Superior temporal gyrus (tissue), 1 donor: Measurements from ENCODE around the gene C20orf96.
"Not testable (repeated sequence)": the region's sequence is repeated elsewhere in the genome, so short reads cannot be mapped to it uniquely, and the experiment has no call there.

Experiments
- DNase-seq: peaks from one replicate; pipeline ENCODE4 v3.0.0-alpha.2; 2016; ENCODE audit errors: extremely low spot score

Gene C20orf96

DNA sequence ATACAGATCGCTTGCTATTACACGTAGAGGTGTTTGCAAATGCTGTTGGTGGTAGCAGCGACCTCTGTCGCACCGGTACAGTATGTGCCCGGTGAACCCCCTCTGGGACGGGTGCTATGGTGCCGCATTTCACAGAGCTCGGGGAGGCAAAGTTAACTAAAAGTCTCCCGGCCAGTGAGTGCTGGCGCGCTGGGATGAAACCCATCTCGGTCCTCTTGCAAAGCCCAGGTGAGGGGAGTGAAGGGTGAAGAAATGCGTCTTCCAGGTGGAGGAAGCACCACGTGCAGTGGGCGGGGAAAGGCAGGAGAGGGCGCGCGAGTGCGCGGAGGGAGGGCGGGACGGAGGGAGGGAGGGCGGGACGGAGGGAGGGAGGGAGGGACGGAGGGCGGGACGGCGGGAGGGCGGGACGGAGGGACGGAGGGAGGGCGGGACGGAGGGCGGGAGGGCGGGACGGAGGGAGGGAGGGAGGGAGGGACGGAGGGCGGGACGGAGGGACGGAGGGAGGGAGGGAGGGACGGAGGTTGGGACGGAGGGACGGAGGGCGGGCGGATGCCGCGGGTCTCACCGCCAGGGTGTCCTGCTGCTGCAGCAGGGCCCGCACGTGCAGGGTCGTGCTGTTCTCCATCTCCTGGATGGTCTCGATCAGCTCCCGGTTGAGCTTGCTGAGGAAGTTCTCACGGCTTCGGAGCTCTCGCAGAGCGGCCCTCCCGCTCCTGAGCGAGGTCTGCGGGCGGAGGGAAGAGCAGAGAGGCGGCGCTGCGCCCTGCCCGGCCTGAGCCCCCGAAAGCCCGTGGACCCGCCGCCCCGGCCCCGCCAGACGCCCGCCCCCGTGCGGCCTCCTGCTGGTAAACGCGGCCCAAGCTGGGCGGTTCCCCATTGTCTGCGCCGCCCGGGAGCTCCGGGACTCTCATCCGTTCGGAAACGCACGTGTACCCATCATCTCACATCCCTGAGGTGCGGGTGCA, 11.7 kb downstream of the C20orf96 start:
- DNase-seq, result no peak

DNA sequence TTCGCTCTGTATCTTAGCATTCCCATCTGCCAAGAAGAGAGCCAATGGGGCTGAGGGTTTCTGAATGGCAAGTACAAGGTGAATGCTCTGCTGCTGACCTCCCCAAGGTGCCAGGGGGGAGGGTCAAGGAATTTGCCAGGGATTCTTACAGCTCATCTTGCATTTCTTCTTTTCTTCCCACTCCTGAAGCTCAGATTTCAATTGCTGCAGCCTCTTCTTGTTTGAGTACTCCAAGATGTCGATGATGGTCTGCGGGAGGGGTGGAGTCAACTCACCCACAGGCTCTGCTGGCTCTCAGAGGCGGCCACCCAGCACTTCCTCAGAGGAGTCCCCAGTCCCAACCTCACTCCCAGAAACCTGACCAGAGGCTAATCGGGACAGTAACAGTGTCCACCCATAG, 12.4 kb downstream of the C20orf96 start:
- DNase-seq, result no peak

DNA sequence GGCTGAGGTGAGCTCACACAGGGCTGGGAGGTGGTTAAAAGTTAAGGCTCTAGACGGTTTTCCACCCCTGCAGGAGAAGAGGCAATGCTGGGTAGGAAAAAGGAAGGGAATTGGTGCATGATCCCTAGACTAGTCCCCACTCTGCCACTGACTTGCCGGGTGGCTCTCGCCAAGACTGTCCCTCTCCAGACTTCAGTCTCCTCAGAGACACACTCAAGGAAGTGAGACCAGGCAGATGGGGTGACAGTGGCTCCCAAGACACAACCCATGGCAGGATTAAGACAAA, 13.1 kb downstream of the C20orf96 start:
- DNase-seq, result no peak

DNA sequence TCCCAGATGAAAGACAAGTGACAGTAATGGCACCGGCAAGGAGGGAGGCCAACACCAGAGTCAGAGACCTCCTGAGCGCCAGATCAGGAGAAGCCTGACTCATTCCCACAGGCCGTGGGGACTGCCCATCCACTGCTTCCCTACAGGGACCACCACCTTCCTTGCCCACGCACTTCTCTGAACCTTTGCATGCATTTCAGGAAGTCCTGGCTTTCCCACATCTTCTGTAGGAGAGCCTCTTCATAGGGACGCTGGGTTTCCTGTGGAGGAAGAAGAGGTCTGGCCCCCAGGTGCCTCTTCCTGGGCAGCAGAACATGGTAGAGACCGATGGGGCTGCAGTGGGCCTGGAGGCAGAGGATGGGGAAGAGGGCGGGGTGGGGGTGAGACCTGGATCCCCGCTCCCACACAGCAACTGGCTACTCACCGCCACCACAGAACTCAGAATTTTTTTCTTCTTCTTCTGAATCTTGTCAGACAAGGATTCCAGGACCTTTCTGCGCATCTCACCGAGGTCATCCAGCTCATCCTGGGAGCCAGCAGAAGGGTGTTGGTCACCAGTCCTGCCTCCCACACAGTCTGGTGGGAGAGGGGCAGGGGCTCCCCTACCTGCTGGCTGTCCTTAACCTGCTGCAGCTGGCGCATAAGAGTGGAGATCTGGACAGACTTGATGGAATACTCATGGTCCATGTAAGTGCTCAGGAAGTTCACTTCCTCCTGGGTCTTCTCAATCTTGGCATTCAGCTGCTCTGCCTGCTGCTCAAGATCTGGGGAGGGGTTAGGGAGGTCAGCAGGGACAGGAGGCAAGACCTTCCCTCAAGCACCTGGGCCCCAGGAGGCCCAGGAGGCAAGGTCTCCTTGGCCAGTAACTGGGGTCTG, 13.7 kb downstream of the C20orf96 start:
- no peak for DNase-seq

DNA sequence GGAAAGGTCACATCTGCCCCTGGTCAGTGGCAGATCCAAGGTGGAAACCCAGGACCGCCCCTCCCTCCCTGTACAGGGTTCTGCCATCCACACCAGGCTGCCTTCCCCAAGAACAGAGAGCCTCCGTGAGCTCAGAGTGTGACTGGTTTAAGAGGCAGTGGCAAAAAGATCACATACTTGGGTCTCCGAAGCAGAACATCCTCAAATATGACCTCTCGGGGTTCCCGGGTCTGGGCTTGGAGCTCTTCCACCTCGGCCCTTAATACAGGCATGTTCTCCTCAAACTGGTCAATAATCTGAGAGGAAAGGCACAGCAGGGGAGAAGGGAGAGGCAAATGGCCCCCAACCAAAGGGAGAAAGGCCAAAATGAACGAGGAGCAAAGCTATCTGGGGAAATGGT, 14.8 kb downstream of the C20orf96 start:
- DNase-seq, result no peak

DNA sequence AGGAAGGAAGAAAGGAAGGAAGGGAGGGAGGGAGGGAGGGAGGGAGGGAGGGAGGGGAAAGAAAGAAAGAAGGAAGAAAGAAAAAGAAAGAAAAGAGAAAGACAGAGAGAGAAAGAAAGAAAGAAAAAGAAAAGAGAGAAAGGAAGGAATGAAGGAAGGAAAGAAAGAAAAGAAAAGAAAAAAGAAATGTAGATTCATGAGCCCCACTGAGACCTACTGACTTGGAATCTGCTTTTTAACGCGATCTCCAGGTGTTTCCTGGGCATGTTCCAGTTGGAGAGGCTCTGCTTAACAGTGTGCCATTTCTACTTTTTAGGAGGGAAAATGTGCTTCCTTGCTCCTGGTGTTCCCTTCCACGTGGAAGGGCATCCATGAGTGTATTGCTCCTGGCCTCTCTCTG, 16.7 kb downstream of the C20orf96 start:
- DNase-seq, result no peak

DNA sequence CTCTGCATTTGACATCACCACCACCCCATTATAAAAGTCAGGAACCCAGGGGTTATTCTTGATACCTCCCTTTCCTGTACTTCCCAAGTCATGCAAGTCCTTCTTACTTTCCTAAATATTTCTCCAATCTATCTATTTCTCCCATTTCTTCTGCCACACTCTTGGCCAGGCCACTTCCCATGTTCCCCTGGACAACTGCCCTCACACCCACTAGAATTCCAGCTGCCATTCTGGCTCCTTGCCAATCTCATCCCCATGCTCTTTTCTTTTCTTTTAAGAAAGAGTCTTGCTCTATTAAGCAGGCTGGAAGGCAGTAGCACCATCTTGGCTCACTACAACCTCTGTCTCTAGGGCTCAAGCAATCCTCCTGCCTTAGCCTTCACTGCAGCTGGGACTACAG, 17.8 kb downstream of the C20orf96 start:
- no peak for DNase-seq

DNA sequence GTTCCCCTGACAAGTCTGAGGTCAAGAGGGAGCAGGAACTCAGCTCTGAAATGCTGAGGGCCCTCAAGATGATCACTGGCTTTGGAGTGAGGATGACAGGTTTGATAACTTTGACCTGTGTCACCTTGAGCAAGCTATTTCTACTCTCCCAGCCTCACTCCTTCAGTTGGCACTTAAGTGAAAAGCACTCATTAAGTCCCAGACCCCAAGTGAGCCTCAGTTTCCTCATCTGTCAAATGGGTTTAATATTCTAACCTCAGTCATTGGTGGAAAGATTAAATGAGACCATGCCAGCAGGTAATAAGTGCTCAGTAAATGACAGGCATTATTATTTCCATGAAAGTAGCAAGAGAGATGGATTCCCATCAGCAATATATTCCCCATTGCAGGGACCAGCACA, 19.0 kb downstream of the C20orf96 start:
- no peak for DNase-seq

DNA sequence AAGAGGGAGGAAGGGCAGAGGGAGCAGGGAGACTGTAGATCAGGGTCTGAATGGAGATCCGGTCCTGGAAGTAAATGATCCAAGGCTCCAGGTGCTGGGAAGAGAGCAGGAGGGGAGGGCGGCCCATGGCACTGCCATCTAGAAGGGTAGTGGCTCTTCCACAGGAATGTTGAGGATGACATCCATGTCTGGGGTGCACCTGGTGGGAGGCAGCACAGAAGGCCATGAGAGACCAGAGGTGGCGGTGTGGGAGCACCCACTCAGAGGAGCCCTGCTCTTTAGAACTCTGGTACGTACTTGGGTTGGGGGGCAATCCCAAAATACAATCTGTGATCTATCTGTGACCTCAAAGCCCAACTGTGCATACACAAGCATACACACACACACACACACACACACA, 19.5 kb downstream of the C20orf96 start:
- no peak for DNase-seq

DNA sequence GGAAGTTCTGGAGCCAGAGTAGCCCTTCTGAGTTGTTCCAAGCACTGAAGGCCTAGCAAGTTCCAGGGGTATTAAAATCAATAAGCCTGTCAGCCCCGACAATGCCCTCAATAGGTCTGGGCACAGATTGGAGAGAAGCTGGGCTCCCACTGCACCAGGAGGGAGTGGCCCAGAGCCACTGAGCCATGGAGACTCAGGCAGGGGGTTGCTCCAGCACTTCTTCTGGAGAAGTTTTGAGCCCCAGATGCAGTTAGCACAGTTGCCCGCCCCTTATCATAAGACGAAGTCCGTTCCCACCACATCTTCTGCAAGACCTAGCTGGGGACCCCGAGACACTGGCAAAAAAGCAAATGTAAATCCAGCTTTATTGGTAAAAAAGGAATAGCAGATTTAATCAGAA, 20.0 kb downstream of the C20orf96 start:
- DNase-seq, result no peak

DNA sequence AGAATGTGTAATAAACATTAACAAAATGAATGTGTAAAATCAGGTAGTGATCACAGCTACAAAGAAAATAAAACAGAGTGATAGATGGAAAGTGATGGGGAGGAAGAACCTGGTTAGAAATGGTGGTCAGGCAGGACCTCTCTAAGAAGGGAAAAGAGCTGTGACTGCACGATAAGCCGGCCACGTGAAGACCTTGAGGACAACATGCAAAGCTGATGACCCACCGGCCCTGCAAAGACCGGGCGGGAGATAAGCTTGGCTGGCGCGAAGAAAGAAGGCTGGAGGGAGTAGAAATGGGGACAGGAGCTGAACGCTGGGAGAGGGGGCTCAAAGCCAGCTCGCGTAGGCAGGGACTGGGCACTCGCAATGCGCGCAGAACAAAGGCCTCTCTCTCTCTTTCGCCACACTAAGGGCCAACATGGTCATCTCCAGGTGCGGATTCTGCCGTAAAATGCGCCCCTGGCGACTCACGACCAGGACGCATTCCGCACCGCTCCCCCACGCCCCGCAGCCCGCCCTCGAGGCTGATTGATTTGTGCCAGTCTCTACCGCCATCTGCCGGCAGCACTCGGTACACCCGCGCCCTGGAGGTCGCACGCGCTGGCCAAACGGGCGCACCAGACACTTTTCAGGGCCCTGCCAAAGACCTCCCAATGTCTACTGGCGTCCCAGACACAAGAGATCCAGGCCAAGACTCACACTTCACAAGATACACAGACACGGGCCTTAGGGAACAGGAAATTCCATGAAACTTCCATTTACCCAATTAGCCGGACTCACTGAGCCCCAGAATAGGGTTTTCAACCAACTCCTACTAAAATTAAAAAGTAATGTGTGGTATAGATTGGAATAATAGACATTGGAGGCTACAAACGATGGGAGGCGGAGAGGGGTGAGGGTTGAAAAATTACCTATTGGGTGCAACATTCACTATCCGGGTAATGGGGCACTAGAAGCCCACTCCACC, 23.7 kb downstream of the C20orf96 start:
- DNase-seq, result peak; percentile 86

DNA sequence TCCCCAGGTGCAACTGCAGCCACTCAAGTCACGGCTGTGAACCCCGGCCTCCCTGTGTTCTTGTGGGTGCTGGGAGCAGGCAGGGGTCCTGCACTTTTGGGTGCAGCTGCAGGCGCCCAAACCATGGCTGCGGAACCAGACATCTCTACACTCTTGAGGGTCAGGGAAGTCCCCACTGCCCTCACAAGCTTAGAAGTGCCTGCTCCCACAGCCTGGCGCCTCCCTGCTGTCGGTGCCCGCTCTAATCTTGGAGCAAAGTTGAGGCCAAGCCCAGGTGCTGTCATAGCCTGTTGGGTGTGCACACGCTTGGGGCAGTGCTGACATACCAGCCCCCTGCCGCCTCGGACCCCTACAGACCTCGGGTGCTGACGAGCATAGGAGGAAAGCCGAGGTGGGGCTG, 26.8 kb downstream of the C20orf96 start:
- no peak for DNase-seq

DNA sequence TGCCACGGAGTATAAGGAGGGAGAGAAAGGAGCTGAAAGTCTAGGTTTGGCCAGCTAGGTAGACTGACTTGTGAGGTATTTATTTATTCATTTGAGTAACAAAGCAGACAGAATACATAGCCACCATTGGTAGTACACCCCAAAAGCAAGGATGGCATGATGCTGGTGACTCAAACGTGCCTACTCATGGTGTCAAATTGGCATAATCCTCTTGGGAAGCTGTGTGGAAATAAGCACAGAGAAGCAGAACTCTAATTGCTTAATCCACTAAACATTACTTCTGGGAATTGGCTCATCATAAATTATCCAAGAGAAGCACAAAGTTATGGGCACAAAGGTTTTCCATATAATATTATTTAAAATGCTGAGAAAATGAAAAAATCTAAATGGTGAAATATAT, 30.6 kb downstream of the C20orf96 start:
- no peak for DNase-seq

DNA sequence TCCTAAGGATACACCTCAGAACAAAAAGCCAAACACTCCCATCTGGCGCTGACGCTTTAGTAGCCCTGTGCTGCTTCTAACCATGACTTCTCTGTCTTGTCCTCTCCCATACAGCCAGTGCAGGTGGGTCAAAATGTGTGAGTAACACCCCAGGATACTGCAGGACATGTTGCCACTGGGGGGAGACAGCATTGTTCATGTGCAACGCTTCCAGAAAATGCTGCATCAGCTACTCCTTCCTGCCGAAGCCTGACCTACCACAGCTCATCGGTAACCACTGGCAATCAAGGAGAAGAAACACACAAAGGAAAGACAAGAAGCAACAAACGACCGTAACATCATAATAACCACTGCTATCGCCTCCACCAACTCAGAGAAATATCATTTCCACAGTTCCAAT, 31.6 kb downstream of the C20orf96 start:
- no peak for DNase-seq

DNA sequence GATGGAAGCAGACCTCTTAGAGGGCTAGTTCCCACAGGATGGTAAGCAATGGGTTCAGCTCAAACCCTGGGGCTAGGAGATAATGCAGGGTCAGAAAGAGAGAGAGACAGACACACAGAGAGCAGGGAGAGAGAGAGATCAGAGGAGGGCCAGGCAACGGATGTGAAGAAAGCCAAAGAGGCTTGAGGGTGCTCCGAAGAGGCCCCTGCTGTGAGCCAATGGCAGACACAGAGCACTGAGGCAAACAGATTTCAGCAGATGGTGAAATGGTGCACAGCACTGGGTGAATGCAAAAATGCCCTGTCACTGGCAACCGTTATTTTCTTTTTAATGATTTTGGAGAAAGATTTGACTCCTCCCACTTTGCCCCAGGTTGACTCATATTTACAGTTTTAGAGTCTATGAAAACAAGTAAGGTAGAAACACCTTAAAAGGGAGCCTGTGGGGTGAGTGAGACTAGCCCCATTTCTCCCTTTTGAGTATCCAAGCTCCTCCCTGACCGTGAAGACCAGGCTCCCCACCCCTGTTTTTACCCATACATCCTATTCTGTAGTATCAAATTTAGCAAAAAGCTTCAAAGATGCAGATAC, 32.2 kb downstream of the C20orf96 start:
- no peak for DNase-seq

DNA sequence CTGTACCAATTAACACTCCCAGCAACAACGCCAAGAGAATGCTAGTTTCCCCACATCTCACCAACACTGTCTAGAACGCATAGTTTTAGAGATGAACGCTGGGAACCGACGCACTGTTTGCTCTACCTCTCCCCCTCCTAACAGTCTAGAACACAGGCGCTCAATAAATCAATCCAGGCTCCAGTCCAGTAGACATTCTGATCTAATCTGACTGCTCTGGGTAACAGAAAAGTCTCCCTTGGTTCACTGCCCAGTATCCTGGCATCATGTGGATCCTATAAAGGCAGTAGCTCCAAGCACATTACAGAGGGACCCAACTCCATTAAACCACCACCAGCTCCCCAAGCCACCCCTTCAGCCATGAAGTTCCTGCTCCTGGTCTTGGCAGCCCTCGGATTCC, 33.1 kb downstream of the C20orf96 start, which contains the start of gene DEFB132:
TSS of gene DEFB132 (plus strand) at position 306 of the 400 bp plus-strand sequence. CDS start at position 361, 55 bp downstream.
- no peak for DNase-seq

DNA sequence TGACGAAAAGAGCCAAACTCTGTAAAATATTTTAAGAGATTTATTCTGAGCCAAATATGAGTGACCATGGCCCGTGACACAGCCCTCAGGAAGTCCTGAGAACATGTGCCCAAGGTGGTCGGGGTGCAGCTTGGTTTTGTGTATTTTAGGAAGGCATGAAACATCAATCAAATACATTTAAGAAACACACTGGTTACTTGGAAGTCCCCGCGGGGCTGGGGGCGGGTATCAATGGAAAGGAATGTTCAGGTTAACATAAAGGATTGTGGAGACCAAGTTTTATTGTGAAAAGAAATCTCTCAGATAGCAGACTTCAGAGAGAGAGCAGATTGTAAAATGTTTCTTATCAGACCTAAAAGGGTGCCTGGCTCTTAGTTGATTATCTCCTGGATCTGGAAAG, 37.1 kb downstream of the C20orf96 start:
- not testable (repeated sequence) for DNase-seq

DNA sequence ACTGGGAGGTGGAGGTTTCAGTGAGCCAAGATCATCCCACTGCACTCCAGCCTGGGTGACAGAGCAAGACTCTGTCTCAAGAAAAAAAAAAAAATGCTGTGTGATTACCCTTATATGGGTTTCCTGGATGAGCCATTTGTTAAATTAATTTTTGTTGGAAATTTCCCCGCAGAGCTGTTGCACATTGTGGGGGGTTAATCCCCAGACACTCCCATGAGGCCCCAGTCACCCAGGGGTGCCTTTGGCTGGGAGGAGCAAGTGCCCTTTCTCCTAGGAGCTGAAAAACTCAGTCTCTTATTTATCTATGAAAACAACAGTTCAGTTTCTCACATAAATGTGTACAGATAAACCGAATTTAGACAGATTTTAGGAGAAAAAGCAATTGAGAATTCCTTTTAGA, 37.7 kb downstream of the C20orf96 start:
- DNase-seq, result no peak

DNA sequence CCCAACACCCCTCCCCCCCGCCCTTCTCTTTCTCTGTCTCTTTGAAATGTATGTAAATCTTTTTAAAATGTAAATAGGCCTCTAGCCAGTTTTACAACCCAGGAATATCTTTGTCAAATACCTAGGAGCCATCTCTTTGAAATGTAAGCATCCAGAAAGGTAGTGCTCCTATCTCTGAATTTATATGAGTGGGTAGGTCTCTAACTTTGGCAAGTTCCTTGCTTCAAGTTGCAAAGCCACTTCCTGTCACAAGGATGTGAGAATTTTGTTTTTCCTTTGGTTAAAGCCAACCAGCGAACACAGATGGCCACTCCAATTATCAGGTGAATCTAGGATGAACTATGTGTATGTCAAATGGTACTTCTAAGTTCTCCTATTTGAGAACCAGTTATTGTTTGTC, 39.2 kb downstream of the C20orf96 start:
- no peak for DNase-seq

DNA sequence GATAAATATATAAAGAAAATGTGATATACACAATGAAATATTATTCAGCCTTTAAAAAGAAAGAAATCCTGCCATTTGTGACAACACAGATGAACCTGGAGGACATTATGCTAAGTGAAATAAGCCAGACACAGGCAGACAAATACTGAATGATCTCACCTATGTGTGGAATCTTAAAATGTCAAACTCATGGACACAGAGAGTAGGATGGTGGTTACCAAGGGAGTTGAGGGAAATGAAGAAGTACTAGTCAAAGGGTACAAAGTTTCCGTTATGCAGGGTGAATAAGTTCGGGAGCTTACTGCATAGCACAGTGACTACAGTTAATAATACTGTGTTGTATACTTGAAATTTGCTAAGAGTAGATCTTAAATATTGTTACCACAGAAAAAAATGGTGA, 47.6 kb downstream of the C20orf96 start:
- no peak for DNase-seq

DNA sequence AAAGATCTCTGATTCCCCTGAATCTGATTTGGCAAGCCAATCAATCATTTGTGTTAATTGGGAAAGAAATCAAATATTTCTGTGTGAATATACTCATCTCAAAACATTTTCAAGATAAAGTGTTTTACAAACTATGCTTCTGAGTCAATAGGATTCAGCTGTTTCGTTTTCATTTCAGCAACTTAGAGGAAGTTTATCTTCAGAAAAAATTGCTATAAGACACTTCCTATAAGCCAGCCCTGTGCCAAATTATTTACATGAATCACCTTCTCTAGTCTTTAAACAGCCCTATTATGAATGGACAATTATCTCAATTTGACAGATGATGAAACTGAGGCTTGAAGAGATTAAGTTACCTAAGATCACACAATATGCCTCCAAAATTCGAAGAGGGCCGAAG, 52.6 kb downstream of the C20orf96 start:
- DNase-seq, result no peak
